GM12801 (cell line): ENCODE results near the gene ACTR10.

Source experiments
- CTCF ChIP-seq: IDR thresholded peaks from one replicate; pipeline ENCODE4 v1.5.1; 2011; ENCODE audit warnings: control low read depth; ENCODE audit not compliant: insufficient read length; ENCODE audit errors: extremely low read depth

ACTR10 gene

GRCh38 chr14:58276208-58276607, 76.3 kb downstream of the ACTR10 start:
- TF ChIP-seq CTCF, result no peak

GRCh38 chr14:58278177-58278576, 78.2 kb downstream of the ACTR10 start:
- no peak for TF ChIP-seq CTCF

- TF ChIP-seq CTCF, result no peak
Measured at GRCh38 chr14:58280954-58281787, 81.2 kb downstream of the ACTR10 start.

- TF ChIP-seq CTCF, result no peak
Measured at GRCh38 chr14:58281969-58282368, 82.0 kb downstream of the ACTR10 start.

- TF ChIP-seq CTCF, result no peak
Measured at GRCh38 chr14:58282925-58283593, 83.1 kb downstream of the ACTR10 start.

GRCh38 chr14:58283730-58284129, 83.8 kb downstream of the ACTR10 start:
- TF ChIP-seq CTCF, result no peak

- no peak for TF ChIP-seq CTCF
Measured at GRCh38 chr14:58285132-58285531, 85.2 kb downstream of the ACTR10 start.
